ENCODE measurements around the gene MIX23. TPM values are rescaled to one million over a fixed set of nuclear protein-coding genes. Genes with fewer than 3 reads are reported as not detected.

The MIX23 gene
- total RNA-seq, 1 donor from 2014 or later: 46.6 TPM

DNA sequence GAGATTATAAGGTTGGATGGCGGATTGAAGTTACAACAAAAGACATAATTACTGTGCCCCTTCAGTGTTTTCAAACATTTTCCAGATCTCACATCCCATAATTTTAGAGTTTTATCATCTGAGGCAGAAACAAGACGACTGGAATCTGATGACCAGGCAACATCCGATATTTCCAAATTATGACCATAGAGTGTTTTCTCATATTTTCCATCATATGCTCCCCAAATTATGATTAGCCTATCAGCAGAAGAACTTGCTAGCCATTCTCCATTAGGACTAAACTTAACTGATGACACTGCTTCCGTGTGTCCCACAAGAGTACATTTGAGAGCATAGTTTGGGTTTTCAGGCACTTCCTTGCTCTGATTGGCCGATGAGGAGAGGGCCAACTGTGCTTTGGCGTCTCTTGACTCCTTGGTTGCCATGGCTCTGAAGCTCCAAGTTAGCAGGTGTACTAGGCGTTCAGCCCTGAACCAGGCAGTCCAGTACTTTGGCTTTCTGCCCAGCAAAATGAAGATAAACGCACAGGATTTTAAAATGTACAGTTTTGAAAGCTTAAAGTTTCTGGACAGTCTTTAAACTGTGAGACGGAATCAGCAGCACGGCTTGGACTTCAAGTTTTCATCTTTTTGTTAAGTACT lies 32.2 kb upstream of the MIX23 start:
- no peaks in the 10 kb centered on the region for H4K20me1 ChIP-seq (ENCODE audit: insufficient read depth, low read length)
- H3K27me3 Mint-ChIP-seq (ENCODE audit: low read depth, unreplicated experiment): no peaks in the 10 kb centered on the region
- peak overlapping the region; percentile 95 for H3K4me2 ChIP-seq (ENCODE audit: low read length)
- peak overlapping the region; percentile 98 for H3K27ac Mint-ChIP-seq (ENCODE audit: unreplicated experiment)
- TF ChIP-seq, protein P1, sequence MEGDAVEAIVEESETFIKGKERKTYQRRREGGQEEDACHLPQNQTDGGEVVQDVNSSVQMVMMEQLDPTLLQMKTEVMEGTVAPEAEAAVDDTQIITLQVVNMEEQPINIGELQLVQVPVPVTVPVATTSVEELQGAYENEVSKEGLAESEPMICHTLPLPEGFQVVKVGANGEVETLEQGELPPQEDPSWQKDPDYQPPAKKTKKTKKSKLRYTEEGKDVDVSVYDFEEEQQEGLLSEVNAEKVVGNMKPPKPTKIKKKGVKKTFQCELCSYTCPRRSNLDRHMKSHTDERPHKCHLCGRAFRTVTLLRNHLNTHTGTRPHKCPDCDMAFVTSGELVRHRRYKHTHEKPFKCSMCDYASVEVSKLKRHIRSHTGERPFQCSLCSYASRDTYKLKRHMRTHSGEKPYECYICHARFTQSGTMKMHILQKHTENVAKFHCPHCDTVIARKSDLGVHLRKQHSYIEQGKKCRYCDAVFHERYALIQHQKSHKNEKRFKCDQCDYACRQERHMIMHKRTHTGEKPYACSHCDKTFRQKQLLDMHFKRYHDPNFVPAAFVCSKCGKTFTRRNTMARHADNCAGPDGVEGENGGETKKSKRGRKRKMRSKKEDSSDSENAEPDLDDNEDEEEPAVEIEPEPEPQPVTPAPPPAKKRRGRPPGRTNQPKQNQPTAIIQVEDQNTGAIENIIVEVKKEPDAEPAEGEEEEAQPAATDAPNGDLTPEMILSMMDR (IDR thresholded peaks at IDR 0.05; ENCODE audit: insufficient read depth, low read depth, low read length): no peak
- TF ChIP-seq EZH2 (IDR thresholded peaks at IDR 0.05; ENCODE audit: insufficient read depth, low read length): no peak
- peaks cover 5% of the 10 kb centered on the region for H3K36me3 ChIP-seq (ENCODE audit: insufficient read depth, low read length)
- peak overlapping the region; percentile 93 for H3K27ac ChIP-seq (ENCODE audit: low read depth, low read length)
- FAIRE-seq (no peak), DNase-seq (ENCODE audit: low read depth) (peak; percentile 41)
- peaks cover 18% of the 10 kb centered on the region for H3K4me1 Mint-ChIP-seq (ENCODE audit: low read depth, unreplicated experiment)
- H3K9me3 Mint-ChIP-seq (ENCODE audit: unreplicated experiment): no peaks in the 10 kb centered on the region
- H3K79me2 ChIP-seq (ENCODE audit: insufficient read depth, low read length): peaks cover 48% of the 10 kb centered on the region
- peak overlapping the region; percentile 92 for H3K9ac ChIP-seq (ENCODE audit: low read length)
- peak overlapping the region; percentile 85 for H3K4me3 ChIP-seq (ENCODE audit: insufficient read depth, low read depth, low read length)
- H3K4me3 Mint-ChIP-seq (ENCODE audit: unreplicated experiment): peak overlapping the region; percentile 91
- H3K9me3 ChIP-seq (ENCODE audit: insufficient read depth, low read depth, low read length): no peaks in the 10 kb centered on the region
- peak overlapping the region; percentile 81 for H2AFZ ChIP-seq (ENCODE audit: low read depth, low read length)
- peaks cover 11% of the 10 kb centered on the region for H3K4me1 ChIP-seq (ENCODE audit: insufficient read depth, low read length)
- no peaks in the 10 kb centered on the region for H3K36me3 Mint-ChIP-seq (ENCODE audit: low read depth, unreplicated experiment)
- H3K27me3 ChIP-seq (ENCODE audit: insufficient read depth, low read length): no peaks in the 10 kb centered on the region

DNA sequence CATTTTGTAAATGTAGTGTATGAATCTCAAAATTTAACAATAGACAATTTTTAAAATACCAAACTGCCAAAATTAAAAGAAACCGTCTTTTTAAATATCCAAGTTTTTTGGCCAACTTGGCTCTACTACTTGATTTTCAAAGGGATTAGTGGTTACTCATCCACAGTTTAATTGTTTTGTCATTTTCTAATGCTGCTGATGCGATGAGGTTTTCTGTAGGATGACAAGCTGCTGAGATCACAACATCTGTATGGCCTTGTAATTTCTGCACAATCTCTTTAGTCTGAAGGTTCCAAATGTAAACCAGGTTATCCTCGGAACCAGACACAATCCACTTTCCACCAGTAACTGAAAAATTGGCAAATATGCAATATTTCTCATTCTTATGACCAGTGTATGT lies 31.4 kb upstream of the MIX23 start:
- Histone ChIP-seq H3K79me2 (ENCODE audit: insufficient read depth, low read length) (peaks cover 48% of the 10 kb centered on the region), H2AFZ (ENCODE audit: low read depth, low read length) (no peak overlapping the region), H3K9ac (ENCODE audit: low read length) (peak overlapping the region; percentile 92), H3K9me3 (ENCODE audit: insufficient read depth, low read depth, low read length) (no peaks in the 10 kb centered on the region), H3K4me2 (ENCODE audit: low read length) (peak overlapping the region; percentile 95), H3K36me3 (ENCODE audit: insufficient read depth, low read length) (peaks cover 5% of the 10 kb centered on the region), H3K27ac (ENCODE audit: low read depth, low read length) (no peak overlapping the region), H3K4me3 (ENCODE audit: insufficient read depth, low read depth, low read length) (no peak overlapping the region), H3K27me3 (ENCODE audit: insufficient read depth, low read length) (no peaks in the 10 kb centered on the region), H4K20me1 (ENCODE audit: insufficient read depth, low read length) (no peaks in the 10 kb centered on the region), H3K4me1 (ENCODE audit: insufficient read depth, low read length) (peaks cover 11% of the 10 kb centered on the region)
- DNase-seq (ENCODE audit: low read depth) (no peak), FAIRE-seq (no peak)
- Mint-ChIP-seq H3K36me3 (ENCODE audit: low read depth, unreplicated experiment) (peaks cover 4% of the 10 kb centered on the region), H3K4me1 (ENCODE audit: low read depth, unreplicated experiment) (peaks cover 18% of the 10 kb centered on the region), H3K4me3 (ENCODE audit: unreplicated experiment) (peak overlapping the region; percentile 91), H3K27ac (ENCODE audit: unreplicated experiment) (no peak overlapping the region), H3K27me3 (ENCODE audit: low read depth, unreplicated experiment) (no peaks in the 10 kb centered on the region), H3K9me3 (ENCODE audit: unreplicated experiment) (no peaks in the 10 kb centered on the region)
- TF ChIP-seq, protein P1 (IDR thresholded peaks at IDR 0.05; ENCODE audit: insufficient read depth, low read depth, low read length): no peak
- no peak for TF ChIP-seq EZH2 (IDR thresholded peaks at IDR 0.05; ENCODE audit: insufficient read depth, low read length)

DNA sequence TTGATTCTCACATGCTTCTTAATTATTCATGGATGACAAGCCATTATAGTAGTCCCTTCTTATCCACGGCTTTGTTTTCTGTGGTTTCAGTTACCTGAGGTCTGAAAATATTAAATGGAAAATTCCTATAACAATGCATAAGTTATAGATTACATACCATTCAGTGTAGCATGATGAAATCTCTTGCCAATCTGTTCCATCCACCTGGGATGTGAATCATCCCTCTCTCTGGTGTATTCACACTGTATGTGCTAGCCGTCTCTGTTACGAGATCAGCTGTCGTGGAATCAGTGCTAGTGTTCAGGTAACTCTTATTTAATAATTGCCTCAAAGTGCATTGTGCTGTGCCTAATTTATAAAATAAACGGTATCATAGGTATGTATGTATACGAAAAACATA lies 27.6 kb upstream of the MIX23 start:
- no peak overlapping the region for H2AFZ ChIP-seq (ENCODE audit: low read depth, low read length)
- no peak overlapping the region for H3K4me2 ChIP-seq (ENCODE audit: low read length)
- H3K27me3 ChIP-seq (ENCODE audit: insufficient read depth, low read length): no peaks in the 10 kb centered on the region
- H3K4me1 ChIP-seq (ENCODE audit: insufficient read depth, low read length): peaks cover 11% of the 10 kb centered on the region
- DNase-seq (ENCODE audit: low read depth) (no peak), FAIRE-seq (no peak)
- no peaks in the 10 kb centered on the region for H3K27me3 Mint-ChIP-seq (ENCODE audit: low read depth, unreplicated experiment)
- H3K27ac ChIP-seq (ENCODE audit: low read depth, low read length): no peak overlapping the region
- H3K4me1 Mint-ChIP-seq (ENCODE audit: low read depth, unreplicated experiment): peaks cover 18% of the 10 kb centered on the region
- H3K36me3 Mint-ChIP-seq (ENCODE audit: low read depth, unreplicated experiment): peaks cover 18% of the 10 kb centered on the region
- H3K9me3 ChIP-seq (ENCODE audit: insufficient read depth, low read depth, low read length): no peaks in the 10 kb centered on the region
- H3K27ac Mint-ChIP-seq (ENCODE audit: unreplicated experiment): no peak overlapping the region
- no peak overlapping the region for H3K4me3 Mint-ChIP-seq (ENCODE audit: unreplicated experiment)
- TF ChIP-seq EZH2 (IDR thresholded peaks at IDR 0.05; ENCODE audit: insufficient read depth, low read length): no peak
- TF ChIP-seq, protein P1 (IDR thresholded peaks at IDR 0.05; ENCODE audit: insufficient read depth, low read depth, low read length): no peak
- no peak overlapping the region for H3K4me3 ChIP-seq (ENCODE audit: insufficient read depth, low read depth, low read length)
- peaks cover 28% of the 10 kb centered on the region for H3K79me2 ChIP-seq (ENCODE audit: insufficient read depth, low read length)
- no peaks in the 10 kb centered on the region for H3K9me3 Mint-ChIP-seq (ENCODE audit: unreplicated experiment)
- H3K9ac ChIP-seq (ENCODE audit: low read length): no peak overlapping the region
- H4K20me1 ChIP-seq (ENCODE audit: insufficient read depth, low read length): no peaks in the 10 kb centered on the region
- H3K36me3 ChIP-seq (ENCODE audit: insufficient read depth, low read length): peaks cover 11% of the 10 kb centered on the region
